A549 (cell line): ENCODE measurements around the gene RPL28. TPM values are rescaled to one million over a fixed set of nuclear protein-coding genes. Genes with fewer than 3 reads are reported as not detected.

Experiments used
- ATAC-seq, 2 experiments: fragments of 200-7000 bp in 1 of 2; fragments of >200 bp in 1 of 2; cut with Nextera tagmentation in 1 of 2; cut with Tn5 transposase in 1 of 2; 3 replicates each; pipeline versions ENCODE4 v1.8.0 to v1.9.1; 2018 to 2020; ENCODE audit warnings: mild to moderate bottlenecking in 1 of 2, moderate library complexity in 1 of 2
- CTCF ChIA-PET: fragments of 300-600 bp; sonication (Branson Sonifier 250); formaldehyde crosslinking; extraction: SDS; loops from one replicate; lab custom pipeline; 2021; ENCODE audit warnings: antibody characterized with exemption, inconsistent platforms; lab: Yijun Ruan, JAX
- POLR2A ChIA-PET: fragments of 350-600 bp; formaldehyde crosslinking; extraction: SDS; loops from one replicate; lab custom pipeline; 2021; ENCODE audit warnings: antibody characterized with exemption, inconsistent platforms; lab: Yijun Ruan, JAX
- DNase-seq, 2 experiments: peaks; one replicate each; pipeline versions ENCODE4 v3.0.0 to v3.0.0-alpha.2; 2011 to 2016; ENCODE audit warnings: low read depth in 1 of 2, low spot score in 1 of 2
- FAIRE-seq: peaks from 2 replicates; lab custom pipeline; 2011; peaks lifted over from hg19 to GRCh38; lab: Jason Lieb, UNC
- H3K27ac ChIP-seq, 2 experiments: fragments of >200 bp; sonication (Bioruptor Twin); formaldehyde crosslinking; 3 replicates each; pipeline ENCODE4 v1.5.1; 2016 to 2017
- H3K4me1 ChIP-seq: fragments of >200 bp; sonication (Bioruptor Twin); formaldehyde crosslinking; 3 replicates; pipeline ENCODE4 v1.6.1; 2016
- H3K4me2 ChIP-seq: fragments of >200 bp; sonication (Bioruptor Twin); formaldehyde crosslinking; 3 replicates; pipeline ENCODE4 v1.6.1; 2016
- H3K4me3 ChIP-seq: fragments of >200 bp; sonication (Bioruptor Twin); formaldehyde crosslinking; 3 replicates; pipeline ENCODE4 v1.5.1; 2016
- H3K9me3 ChIP-seq: fragments of >200 bp; sonication (Bioruptor Twin); formaldehyde crosslinking; 3 replicates; pipeline ENCODE4 v1.6.1; 2016
- BHLHE40 ChIP-seq: IDR thresholded peaks from 2 replicates; pipeline ENCODE4 v1.6.1; 2012; ENCODE audit warnings: low read depth, low read length, inconsistent platforms
- CHD4 ChIP-seq: fragments of 200-600 bp; sonication (generic); IDR thresholded peaks from 2 replicates; pipeline ENCODE4 v1.6.1; 2016; ENCODE audit warnings: antibody characterized with exemption, mild to moderate bottlenecking, borderline replicate concordance
- EP300 ChIP-seq, 2 experiments: fragments of >200 bp; sonication (Bioruptor Twin); formaldehyde crosslinking; IDR thresholded peaks; 2 replicates in 1 of 2; 3 replicates in 1 of 2; pipeline ENCODE4 v1.6.1; 2016 to 2017
- FOSB ChIP-seq: fragments of 250-450 bp; sonication (Bioruptor Pico); IDR thresholded peaks from 2 replicates; pipeline ENCODE4 v1.5.0; 2020; ENCODE audit warnings: mild to moderate bottlenecking, moderate library complexity
- FOSL2 ChIP-seq, 2 experiments: fragments of 450-650 bp in 1 of 2; fragments of >200 bp in 1 of 2; sonication (Bioruptor Twin) in 1 of 2; formaldehyde crosslinking; IDR thresholded peaks; 2 replicates each; pipeline versions ENCODE4 v1.5.0 to v1.6.1; 2016 to 2020; ENCODE audit warnings: mild to moderate bottlenecking in 1 of 2, moderate library complexity in 1 of 2
- FOXS1 ChIP-seq: fragments of 250-450 bp; sonication (Bioruptor Pico); IDR thresholded peaks from 2 replicates; pipeline ENCODE4 v1.5.0; 2020; ENCODE audit warnings: mild to moderate bottlenecking, moderate library complexity
- HOXB13 ChIP-seq: fragments of 250-450 bp; sonication (Bioruptor Pico); IDR thresholded peaks from 2 replicates; pipeline ENCODE4 v1.5.0; 2020; ENCODE audit warnings: low read depth, mild to moderate bottlenecking, moderate library complexity
- JUNB ChIP-seq: fragments of >200 bp; sonication (Bioruptor Twin); formaldehyde crosslinking; IDR thresholded peaks from 2 replicates; pipeline ENCODE4 v1.6.1; 2016
- PHF8 ChIP-seq: fragments of 200-600 bp; sonication (generic); IDR thresholded peaks from 2 replicates; pipeline ENCODE4 v1.6.1; 2016; ENCODE audit warnings: low read depth, mild to moderate bottlenecking, antibody characterized with exemption, moderate library complexity, borderline replicate concordance
- RCOR1 ChIP-seq: fragments of 150-350 bp; IDR thresholded peaks from 2 replicates; pipeline ENCODE4 v1.6.1; 2014; ENCODE audit warnings: antibody characterized with exemption, low read length, low read depth
- RFX5 ChIP-seq: fragments of 450-650 bp; IDR thresholded peaks from 2 replicates; pipeline ENCODE4 v1.7.1; 2014; ENCODE audit warnings: antibody characterized with exemption, mild to moderate bottlenecking, moderate library complexity
- RNF2 ChIP-seq: fragments of 200-600 bp; sonication (generic); IDR thresholded peaks from 2 replicates; pipeline ENCODE4 v1.6.1; 2016; ENCODE audit warnings: low read depth, mild to moderate bottlenecking, antibody characterized with exemption, moderate library complexity, borderline replicate concordance
- TFCP2L1 ChIP-seq: fragments of 250-450 bp; sonication (Bioruptor Pico); IDR thresholded peaks from 2 replicates; pipeline ENCODE4 v1.5.0; 2021; ENCODE audit warnings: mild to moderate bottlenecking
- ZC3H11A ChIP-seq: fragments of 450-650 bp; IDR thresholded peaks from 2 replicates; pipeline ENCODE4 v1.6.1; 2014; ENCODE audit warnings: antibody characterized with exemption, mild to moderate bottlenecking
- ZFP36 ChIP-seq: fragments of 450-650 bp; IDR thresholded peaks from 2 replicates; pipeline ENCODE4 v1.6.1; 2014; ENCODE audit warnings: borderline replicate concordance; ENCODE audit not compliant: partially characterized antibody
- ZNF302 ChIP-seq: fragments of 250-450 bp; sonication (Bioruptor Pico); IDR thresholded peaks from 2 replicates; pipeline ENCODE4 v1.9.0; 2021; ENCODE audit warnings: inconsistent platforms, mild to moderate bottlenecking, moderate library complexity
- WGBS: methylation state at CpG from one replicate; pipeline ENCODE4 v1.1.6; 2017; ENCODE audit errors: missing lambda C conversion rate; 5-methylcytosine and 5-hydroxymethylcytosine counted together
- polyA plus RNA-seq, 4 experiments: library from polyadenylated mRNA; depleted of rRNA in 3 of 4; stranded (reverse); fragments of >200 nt; fragmentation: RNase III in 1 of 4; extraction: RNeasy Plus Mini Kit Qiagen cat#74134 plus additional on column Dnase treatment in 1 of 4; gene quantifications; 2 replicates in 3 of 4; 3 replicates in 1 of 4; pipeline ENCODE4 v1.2.3, GENCODE V29; 2011 to 2017
- TF ChIP-seq, protein P1 (sequence below): IDR thresholded peaks from 2 replicates; pipeline ENCODE4 v1.6.1; 2012

Gene RPL28
- polyA plus RNA-seq, 2 of the 4 experiments (the other 2 are of a cell fraction) = 329 to 2,037 TPM

DNA sequence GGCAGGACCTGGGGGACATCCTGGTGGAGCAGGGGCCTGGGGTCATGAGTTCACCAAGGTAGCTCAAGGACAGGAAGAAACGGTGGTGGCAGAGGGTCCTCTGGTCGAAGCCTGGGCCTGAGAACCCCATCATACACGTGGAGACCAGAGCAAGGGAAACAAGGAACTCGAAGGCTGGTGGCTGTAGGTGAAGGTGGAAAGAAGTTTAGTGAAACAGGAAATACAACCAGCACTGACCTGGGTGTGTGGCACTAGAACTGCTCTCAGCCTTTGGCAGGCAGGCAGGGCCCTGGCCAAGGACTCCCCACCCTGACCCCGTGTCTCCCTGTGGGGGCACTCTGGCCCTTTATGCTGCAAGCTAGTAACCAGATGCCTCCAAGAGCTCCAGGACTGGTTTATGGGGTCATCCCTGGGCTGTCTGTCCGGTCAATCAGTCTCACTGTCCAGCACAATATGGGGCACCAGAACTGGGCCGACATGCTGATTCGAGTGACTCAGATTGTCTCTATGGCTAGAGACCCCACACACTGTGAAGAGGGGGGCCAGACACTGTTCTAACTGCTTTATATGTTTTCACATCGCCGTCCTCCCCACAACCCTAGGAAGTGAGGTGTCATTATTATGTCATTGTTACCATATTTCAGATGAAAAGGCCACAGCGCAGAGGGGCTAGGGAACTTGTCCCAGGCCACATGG is 35.0 kb upstream of the RPL28 start:
- H3K4me3 ChIP-seq = no peak overlapping the region
- no peak overlapping the region for H3K27ac ChIP-seq
- no peak for FAIRE-seq
- WGBS = 80% methylated on average over 11 of the region's 11 CpGs
- no peak for DNase-seq
- ChIA-PET CTCF (interaction anchor here (0.6 to 3.2 kb wide), 14 partner anchors 9 to 210 kb away, joined by 3 to 18 read pairs (median 5); partner anchors contain the start of genes KMT5C and TMEM238), POLR2A (interaction anchor here (0.9 to 2.0 kb wide), 2 partner anchors 11 to 71 kb away, joined by 3 to 11 read pairs; partner anchors contain the start of genes HSPBP1 and KMT5C)
- no peaks in the 10 kb centered on the region for H3K9me3 ChIP-seq
- TF ChIP-seq CHD4 (no peak), RFX5 (no peak), ZC3H11A (no peak)
- H3K4me2 ChIP-seq = no peak overlapping the region
- H3K4me1 ChIP-seq = peaks cover 16% of the 10 kb centered on the region
- ATAC-seq = no peak

DNA sequence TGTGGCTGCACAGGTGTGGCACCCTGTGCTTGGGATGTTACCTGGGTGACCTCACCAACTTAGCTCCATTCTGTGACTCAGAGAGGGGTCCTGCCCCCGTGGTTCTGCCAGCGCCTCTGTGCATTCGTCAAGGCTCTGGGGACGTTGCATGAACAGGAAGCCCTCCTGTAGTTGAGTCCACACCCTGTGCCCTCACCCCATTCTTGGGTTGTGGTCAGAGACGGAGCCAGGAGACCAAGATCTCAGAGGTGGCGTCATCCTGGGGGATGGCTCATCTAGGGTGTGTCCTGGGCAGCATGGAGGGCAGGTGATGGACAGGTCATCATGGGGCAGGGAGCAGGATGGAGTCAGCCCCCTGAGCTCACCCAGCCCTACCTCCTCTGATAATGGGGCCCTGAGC is 33.7 kb upstream of the RPL28 start:
- no peak for ATAC-seq
- no peak for TF ChIP-seq TFCP2L1
- no peak for TF ChIP-seq RCOR1
- no peak for TF ChIP-seq EP300 (IDR thresholded peaks at IDR 0.05)
- TF ChIP-seq ZFP36 = no peak
- TF ChIP-seq BHLHE40 = no peak
- no peak for TF ChIP-seq FOSL2 (IDR thresholded peaks at IDR 0.05)
- TF ChIP-seq FOSL2 (CRISPR knock-in tag; IDR thresholded peaks at IDR 0.05) = no peak
- TF ChIP-seq HOXB13 (CRISPR knock-in tag) = no peak
- no peak for TF ChIP-seq JUNB
- TF ChIP-seq FOSB (CRISPR knock-in tag) = no peak
- DNase-seq = no peak
- no peak overlapping the region for H3K27ac ChIP-seq
- CTCF ChIA-PET = interaction anchor here (0.5 to 3.2 kb wide), 8 partner anchors 8 to 282 kb away, joined by 3 to 18 read pairs (median 6); partner anchors contain the start of genes TMEM150B and TMEM238
- no peak for FAIRE-seq
- peaks cover 12% of the 10 kb centered on the region for H3K4me1 ChIP-seq
- POLR2A ChIA-PET = interaction anchor here (2.0 kb wide), 1 partner anchor 13 kb away, joined by 10 read pairs; the partner anchor contains the start of gene KMT5C
- H3K9me3 ChIP-seq = no peaks in the 10 kb centered on the region
- H3K4me2 ChIP-seq = no peak overlapping the region
- H3K4me3 ChIP-seq = no peak overlapping the region
- WGBS = 80% methylated on average over 6 of the region's 6 CpGs

DNA sequence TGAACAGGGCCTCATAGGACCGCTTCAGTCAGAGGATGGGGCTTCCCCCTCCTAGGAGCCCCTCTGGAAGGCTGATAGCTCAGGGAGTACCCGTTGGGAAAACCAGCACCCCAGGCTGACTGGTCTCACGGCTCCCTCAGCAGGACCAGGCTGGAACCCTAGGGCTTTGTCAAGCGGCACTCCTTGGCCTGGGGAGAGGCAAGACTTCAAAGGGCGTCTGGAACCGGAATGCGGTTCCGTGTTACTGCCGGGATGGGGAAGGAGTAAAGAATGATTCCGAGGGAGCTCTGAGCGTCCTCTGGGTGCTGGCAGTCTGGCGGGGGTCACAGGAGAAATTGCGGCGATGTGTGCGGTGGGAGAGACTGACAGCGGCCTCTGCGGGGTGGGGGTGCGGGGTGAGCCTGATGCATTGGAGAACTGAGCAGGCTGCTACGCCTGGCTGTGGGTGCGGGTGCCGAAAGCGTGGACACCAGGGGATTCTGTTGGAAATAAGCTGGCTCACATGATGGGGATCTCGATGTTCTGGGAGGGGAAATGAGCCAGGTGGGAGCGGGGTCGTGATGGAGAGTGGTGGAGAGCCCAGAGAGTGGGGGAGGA is 33.1 kb upstream of the RPL28 start:
- TF ChIP-seq, protein P1, sequence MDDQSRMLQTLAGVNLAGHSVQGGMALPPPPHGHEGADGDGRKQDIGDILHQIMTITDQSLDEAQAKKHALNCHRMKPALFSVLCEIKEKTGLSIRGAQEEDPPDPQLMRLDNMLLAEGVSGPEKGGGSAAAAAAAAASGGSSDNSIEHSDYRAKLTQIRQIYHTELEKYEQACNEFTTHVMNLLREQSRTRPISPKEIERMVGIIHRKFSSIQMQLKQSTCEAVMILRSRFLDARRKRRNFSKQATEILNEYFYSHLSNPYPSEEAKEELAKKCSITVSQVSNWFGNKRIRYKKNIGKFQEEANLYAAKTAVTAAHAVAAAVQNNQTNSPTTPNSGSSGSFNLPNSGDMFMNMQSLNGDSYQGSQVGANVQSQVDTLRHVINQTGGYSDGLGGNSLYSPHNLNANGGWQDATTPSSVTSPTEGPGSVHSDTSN = no peak
- TF ChIP-seq FOXS1 (no peak), RFX5 (no peak)
- H3K4me2 ChIP-seq = peak overlapping the region; percentile 82
- FAIRE-seq = no peak
- no peaks in the 10 kb centered on the region for H3K9me3 ChIP-seq
- no peak for DNase-seq
- ATAC-seq = no peak
- no peak overlapping the region for H3K4me3 ChIP-seq
- ChIA-PET CTCF (interaction anchor here (0.5 to 3.2 kb wide), 8 partner anchors 8 to 282 kb away, joined by 3 to 18 read pairs (median 4); partner anchors contain the start of genes KMT5C, TMEM150B and TMEM238), POLR2A (interaction anchor here (1.0 to 2.0 kb wide), 2 partner anchors 13 to 55 kb away, joined by 3 to 10 read pairs; partner anchors contain the start of genes KMT5C and UBE2S)
- 66% methylated on average over 25 of the region's 25 CpGs for WGBS
- no peak overlapping the region for H3K27ac ChIP-seq
- peaks cover 12% of the 10 kb centered on the region for H3K4me1 ChIP-seq

GRCh38 chr19:55353356-55353802 is 32.4 kb upstream of the RPL28 start:
- ChIA-PET POLR2A (interaction anchor here (1.0 to 2.0 kb wide), 2 partner anchors 14 to 54 kb away, joined by 3 to 10 read pairs; partner anchors contain the start of genes KMT5C and UBE2S), CTCF (interaction anchor here (1.5 to 3.2 kb wide), 3 partner anchors 14 to 51 kb away, joined by 4 to 18 read pairs (median 9); partner anchors contain the start of gene KMT5C)
- ATAC-seq (peak; percentile 8 to 11), FAIRE-seq (no peak), DNase-seq (no peak)
- no peaks in the 10 kb centered on the region for H3K9me3 ChIP-seq
- peak overlapping the region in 1 of 2 experiments; percentile 84; a peak in 3 of 6 replicates for H3K27ac ChIP-seq
- peak overlapping the region; percentile 50 for H3K4me3 ChIP-seq
- peaks cover 12% of the 10 kb centered on the region for H3K4me1 ChIP-seq
- TF ChIP-seq ZFP36 (no peak), RNF2 (no peak), HOXB13 (CRISPR knock-in tag) (no peak), ZNF302 (CRISPR knock-in tag) (no peak), PHF8 (no peak)
- H3K4me2 ChIP-seq = peak overlapping the region; percentile 82
- 19% methylated on average over 24 of the region's 24 CpGs for WGBS
